Sigmoid colon (tissue), 4 donors: ENCODE measurements around the gene ARMC2.

Experiments
- CTCF ChIP-seq, 4 experiments: fragments of 450-650 bp in 3 of 4; fragments of 200-600 bp in 1 of 4; IDR thresholded peaks; one replicate each; pipeline ENCODE4 v1.5.1; 2016 to 2019; ENCODE audit warnings: antibody characterized with exemption in 4 of 4, mild to moderate bottlenecking in 3 of 4, moderate library complexity in 2 of 4
- EP300 ChIP-seq, 4 donors: sonication (generic); formaldehyde crosslinking; IDR thresholded peaks; one replicate each; pipeline ENCODE4 v1.6.1; 2017; ENCODE audit warnings: antibody characterized with exemption in 4 of 4

DNA sequence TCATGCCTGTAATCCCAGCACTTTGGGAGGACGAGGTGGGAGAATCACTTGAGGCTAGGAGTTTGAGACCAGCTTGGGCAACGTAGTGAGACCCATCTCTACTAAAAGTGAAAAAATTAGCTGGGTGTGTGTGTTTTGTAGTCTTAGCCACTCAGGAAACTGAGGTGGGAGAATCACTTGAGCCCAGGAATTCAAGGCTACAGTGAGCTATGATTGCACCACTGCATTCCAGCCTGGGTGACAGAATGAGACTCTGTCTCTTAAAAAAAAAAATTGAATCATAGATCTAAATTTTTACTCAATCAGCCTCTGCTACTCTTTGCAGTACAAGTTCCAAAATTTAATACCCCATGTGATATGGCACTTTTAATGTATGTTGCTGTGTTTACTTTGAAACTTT, 121.6 kb downstream of the ARMC2 start:
- no peak for TF ChIP-seq CTCF (IDR thresholded peaks at IDR 0.05)
- TF ChIP-seq EP300 (IDR thresholded peaks at IDR 0.05): no peak
